Fibroblast of upper back skin (primary cell): ENCODE data around the gene STK38L.
A peak's percentile ranks its signal among the peaks of the same experiment; 100 is the strongest.

ENCODE experiments used
- DNase-seq: peaks from one replicate; pipeline ENCODE4 v3.0.0-alpha.2; 2013

STK38L gene

GRCh38 chr12:27280412-27280811 lies 36.3 kb downstream of the STK38L start:
- DNase-seq: no peak

DNA sequence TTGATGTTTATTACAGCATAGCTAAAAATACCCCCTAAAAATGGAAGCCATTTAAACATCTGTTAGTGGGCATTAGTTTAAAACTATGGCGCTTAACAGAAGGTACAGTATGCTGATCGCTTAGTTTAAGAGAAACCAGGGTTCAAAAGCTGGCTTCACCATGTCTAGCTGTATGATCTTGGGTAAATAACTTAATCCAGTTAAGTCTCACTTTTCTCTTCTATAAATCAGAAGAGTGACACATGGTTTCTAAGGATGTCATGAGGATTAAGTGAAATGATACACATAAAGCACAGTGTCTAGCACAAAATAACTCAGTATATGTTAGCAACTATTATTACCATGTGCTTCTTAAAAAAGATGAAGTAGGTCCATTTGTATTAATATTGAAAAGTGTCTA lies 38.7 kb downstream of the STK38L start:
- no peak for DNase-seq

- DNase-seq: no peak
Measured at GRCh38 chr12:27284021-27284420, 39.9 kb downstream of the STK38L start.

DNA sequence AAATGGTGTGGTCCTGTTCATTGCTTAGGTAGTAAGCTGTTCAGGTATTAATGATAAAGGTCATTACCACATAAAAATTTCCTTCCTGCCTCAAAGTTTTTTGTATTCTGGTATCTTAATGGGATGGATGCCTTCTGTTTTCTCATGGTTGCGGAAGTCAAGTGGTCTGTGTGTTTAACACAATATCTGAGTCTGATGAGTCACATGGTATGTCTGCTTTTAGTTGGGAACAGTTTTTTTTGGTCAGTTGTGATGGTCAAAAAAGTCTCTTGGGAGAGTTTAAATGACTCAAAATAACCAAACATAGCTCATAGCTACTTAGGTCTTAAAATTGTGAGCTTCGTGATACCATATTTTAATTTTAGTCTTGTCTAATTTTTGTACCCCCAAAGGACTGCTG lies 40.7 kb downstream of the STK38L start:
- DNase-seq: peak; percentile 78

DNA sequence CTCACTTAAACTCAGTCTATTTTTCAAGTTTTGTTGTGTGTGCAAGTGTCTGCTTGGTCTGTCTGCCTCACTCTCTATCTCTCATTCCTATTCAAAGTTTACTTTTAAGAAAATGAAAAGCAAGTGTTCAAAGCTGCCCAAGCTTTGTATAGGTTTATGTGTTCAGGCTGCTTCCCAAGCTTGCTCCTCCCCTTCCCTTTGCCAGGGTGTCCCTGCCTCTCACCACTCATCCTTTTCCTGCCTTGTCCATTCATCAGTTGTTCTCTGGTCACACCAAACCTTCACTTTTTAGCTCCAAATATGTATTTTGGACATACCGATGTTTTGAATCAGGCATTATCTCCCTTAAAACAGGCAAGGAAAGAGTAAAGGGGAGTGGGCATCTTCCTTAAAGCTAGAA lies 41.3 kb downstream of the STK38L start:
- DNase-seq: peak; percentile 21

DNA sequence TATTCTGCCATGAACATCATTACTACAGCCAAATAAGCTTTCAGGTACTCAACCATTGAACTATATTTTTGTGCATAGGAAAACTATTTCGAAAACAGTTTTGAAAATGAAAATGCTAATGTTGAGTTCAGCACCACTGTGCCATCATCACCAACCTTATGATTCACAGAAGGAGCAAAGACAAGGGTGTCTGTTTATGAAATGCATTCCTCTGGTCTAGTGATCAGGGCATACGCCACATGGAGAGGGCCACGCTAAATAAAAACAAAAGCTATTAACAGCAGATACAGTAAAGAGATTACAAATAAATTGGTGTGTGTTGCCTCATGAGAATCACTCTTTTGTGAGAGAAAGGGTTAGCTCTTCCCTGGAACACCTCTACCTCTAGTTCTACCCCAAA lies 45.3 kb downstream of the STK38L start:
- no peak for DNase-seq

- DNase-seq: no peak
Measured at GRCh38 chr12:27290501-27291168, 46.5 kb downstream of the STK38L start.

GRCh38 chr12:27291862-27292261 lies 47.8 kb downstream of the STK38L start:
- DNase-seq: no peak

DNA sequence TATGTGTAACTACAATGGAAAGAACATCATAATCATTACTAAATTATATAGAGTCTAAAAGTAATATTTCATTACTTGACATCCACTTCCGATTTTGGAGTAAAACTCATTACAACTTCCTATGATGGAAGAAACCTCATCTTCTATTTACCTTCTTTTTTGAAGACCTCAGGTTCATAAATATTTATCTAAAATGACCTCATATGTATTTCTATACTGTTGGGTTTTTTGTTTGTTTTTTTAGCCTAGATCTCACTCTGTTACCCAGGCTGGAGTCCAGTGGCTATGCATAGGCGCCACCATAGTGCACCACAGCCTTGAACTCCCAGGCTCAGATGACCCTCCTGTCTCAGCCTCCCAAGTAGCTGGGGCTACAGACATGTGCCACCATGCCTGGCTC lies 48.6 kb downstream of the STK38L start:
- no peak for DNase-seq

GRCh38 chr12:27293463-27293862 lies 49.4 kb downstream of the STK38L start:
- peak; percentile 32 for DNase-seq

DNA sequence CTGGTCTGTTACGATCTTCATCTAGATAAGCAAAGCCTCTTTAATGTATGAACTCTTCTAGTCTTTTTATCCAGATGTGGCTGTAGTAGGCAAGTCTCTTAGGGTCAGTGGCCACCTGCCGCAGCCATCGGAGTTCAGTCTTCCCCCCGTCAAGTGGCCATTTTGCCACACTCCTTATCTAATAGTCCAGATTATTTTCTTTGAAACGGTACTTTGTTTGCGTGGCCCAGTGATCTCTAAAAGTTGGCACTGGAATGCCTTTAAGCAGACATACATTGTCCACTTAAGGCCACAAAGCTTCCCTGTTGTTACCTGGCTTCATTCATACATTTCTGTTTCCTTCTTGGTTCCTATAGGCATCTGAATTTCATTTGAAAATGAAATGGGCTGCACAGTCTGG lies 52.6 kb downstream of the STK38L start:
- no peak for DNase-seq

GRCh38 chr12:27297566-27297965 lies 53.5 kb downstream of the STK38L start:
- no peak for DNase-seq

- DNase-seq: no peak
Measured at GRCh38 chr12:27299102-27299501, 55.0 kb downstream of the STK38L start.

DNA sequence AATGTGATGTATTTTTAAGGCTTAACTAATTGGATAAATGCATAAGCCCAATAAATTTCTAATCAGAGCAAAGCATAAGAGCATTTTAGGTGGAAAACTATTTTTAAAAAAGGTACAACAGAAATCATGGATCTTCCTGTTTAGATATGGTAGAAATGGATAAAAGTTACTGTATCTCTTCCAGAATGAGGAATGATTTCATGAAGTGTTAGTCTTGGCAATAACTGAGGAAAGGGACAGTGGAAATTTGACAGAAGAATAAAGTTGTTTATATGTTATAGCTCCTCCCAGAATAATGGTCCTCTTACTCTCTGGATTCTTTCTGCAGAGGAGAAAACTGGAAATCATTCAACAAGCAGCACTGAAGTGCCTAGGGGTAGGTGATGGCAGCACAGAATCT lies 56.1 kb downstream of the STK38L start:
- DNase-seq: no peak

GRCh38 chr12:27303139-27304111 lies 59.3 kb downstream of the STK38L start:
- DNase-seq: no peak

DNA sequence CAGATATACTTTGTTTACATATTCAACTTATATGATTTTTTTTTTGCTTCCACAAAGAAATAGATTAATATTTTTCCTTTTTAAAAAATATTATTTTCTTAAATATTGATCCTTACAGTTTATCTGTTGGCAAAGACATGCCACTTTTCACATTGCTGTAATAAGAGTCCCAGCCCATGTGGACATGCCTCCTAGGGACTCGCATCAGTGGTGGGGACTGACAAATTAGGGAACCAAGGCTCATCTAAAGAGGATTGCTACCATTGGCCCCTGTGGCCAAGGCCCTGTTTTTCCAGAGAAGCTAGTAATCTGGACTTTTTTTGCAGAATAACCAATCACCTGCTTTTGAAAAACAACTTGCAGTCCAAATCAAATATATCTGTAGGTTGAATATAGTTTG lies 60.8 kb downstream of the STK38L start:
- DNase-seq: no peak

DNA sequence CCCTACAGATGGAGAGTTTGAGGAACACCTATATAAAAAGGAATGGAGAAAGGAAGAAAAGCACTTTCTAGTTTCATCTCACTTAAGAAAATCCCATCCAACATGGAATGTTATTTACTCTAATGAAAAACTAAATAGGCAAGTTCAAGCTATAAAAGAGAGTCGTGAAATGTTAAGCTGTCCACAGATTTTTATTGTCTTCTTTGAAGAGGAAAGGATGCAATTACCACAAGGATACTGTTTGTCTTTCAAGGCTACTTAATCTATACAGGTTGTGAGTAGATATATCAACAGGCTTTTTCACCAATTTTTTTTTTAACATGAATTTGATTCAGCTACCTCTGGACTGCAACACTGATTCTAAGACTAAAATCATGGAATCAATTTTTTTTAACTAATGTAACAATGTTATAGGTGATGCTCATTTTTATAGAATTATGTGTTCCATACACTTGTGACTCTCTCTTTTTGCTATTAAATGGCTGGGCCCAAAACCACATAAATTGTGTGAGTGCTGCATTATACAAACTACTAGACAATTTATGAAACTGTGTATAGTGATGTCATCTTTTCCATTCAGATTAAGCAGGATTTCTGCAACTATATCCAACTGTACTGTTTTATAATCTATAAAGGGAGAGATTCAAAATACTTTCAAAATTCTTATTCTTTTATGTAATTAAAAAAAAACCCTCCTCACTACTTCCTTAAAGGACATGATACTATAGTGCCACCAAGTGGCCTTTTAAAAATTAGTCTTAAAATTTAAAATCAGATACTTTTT lies 61.8 kb downstream of the STK38L start:
- peak; percentile 51 for DNase-seq

DNA sequence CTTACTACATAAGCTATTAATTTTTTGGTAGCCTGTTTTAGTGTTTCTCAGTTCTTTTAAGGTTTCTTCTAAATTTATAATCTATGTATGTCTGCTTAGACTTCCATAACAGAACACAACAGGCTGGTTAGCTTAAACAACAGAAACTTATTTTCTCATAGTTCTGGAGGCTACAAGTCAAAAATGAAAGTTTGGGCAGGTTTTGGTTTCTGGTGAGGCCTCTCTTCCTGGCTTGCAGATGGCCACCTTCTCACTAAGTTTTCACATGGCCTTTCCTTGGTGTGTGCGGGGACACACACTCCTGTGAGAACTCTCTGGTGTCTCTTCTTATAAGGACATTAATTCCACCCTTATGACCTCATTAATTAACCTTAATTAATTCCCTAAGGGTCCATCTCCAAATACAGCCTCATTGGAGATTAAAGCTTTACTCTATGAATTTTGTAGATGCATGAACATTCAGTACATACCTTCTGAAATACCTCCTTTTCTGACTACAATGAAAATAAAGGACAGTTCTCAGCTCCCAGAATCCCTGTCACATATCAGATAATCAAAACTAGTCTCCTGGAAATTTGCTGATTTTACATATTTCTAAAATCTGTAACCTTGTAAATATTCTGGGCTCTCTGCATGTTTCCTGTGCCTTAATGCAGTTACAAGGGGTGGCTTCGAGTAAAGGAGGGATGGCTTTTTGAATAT lies 65.4 kb downstream of the STK38L start:
- no peak for DNase-seq

DNA sequence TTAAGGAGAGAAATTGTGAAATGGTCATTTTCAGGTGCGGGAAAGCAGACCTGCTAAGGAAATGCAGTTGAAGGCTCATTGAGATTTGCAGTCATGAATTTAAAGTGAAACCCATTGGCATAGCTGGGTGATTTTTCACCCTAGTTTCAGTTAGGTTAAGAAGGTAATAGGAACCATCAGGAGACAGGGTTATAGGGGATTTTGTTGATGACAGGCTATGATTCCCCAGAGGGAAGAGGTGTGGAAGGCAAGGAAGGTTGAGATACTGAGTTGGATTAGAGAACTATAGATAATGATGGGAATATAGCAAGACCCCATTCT lies 65.9 kb downstream of the STK38L start:
- no peak for DNase-seq

DNA sequence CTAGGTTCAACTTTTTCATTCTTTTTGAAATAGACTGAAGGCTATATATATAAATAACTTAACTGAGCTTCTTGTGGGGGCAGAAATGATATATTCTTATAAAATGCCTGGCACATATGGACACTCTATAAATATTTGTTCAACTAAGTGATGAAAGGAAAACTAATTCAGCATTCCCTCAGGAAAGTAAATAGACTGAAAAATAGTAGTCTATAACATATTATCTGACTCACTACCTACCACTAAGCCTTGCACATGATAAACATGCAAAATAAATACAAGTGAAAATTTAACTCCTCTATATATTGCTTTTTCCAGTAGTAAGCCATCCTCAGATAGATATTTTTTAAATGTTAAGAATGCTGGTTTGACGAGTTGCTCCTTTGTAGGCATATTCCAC lies 72.9 kb downstream of the STK38L start:
- no peak for DNase-seq

DNA sequence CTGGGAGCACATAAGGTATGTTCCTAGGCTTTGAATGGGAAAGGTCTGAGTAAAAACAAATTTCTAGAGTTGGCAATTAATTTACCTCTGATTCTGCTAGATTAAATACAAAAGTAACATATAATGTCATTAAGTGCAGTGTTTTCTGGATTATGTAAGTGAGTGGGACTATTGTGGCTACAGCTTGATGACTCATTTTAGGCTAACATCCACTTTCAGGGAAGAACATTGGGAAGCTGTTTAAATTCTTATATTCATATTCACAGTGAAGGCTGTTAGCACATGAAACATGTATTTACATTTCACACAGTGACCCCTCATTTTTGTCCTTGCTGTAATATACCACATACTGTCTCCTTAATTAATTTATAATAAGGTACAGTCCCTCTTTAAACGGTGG lies 75.3 kb downstream of the STK38L start:
- peak; percentile 80 for DNase-seq

- DNase-seq: no peak
Measured at GRCh38 chr12:27319848-27320247, 75.8 kb downstream of the STK38L start.

GRCh38 chr12:27324530-27324929 lies 80.4 kb downstream of the STK38L start:
- peak; percentile 28 for DNase-seq
